Measurements from ENCODE around the gene NCDN.

Gene NCDN

GRCh38 chr1:35556484-35557117 is 998 bp upstream of the NCDN start:
- POLR2A ChIA-PET = interaction anchor here (1.1 to 1.2 kb wide), 3 partner anchors 16 to 106 kb away, joined by 3 read pairs; partner anchors contain the start of gene TFAP2E
- TF ChIP-seq CTCF (IDR thresholded peaks at IDR 0.05; ENCODE audit: control extremely low read depth, extremely low read depth, low read depth, missing control alignments) = peak; percentile 3
- no peak for DNase-seq (ENCODE audit: extremely low spot score)
- CTCF ChIA-PET = interaction anchor here (0.9 to 3.3 kb wide), 13 partner anchors 8 to 220 kb away, joined by 3 to 34 read pairs (median 3); no protein-coding TSS in a partner anchor

- DNase-seq (ENCODE audit: extremely low spot score) = peak; percentile 92
- ChIA-PET POLR2A (interaction anchor here (1.1 to 1.2 kb wide), 3 partner anchors 15 to 106 kb away, joined by 3 read pairs; partner anchors contain the start of gene TFAP2E), CTCF (interaction anchor here (0.9 to 3.3 kb wide), 13 partner anchors 9 to 220 kb away, joined by 3 to 34 read pairs (median 3); no protein-coding TSS in a partner anchor)
- TF ChIP-seq CTCF (IDR thresholded peaks at IDR 0.05; ENCODE audit: control extremely low read depth, extremely low read depth, low read depth, missing control alignments) = no peak
Measured at GRCh38 chr1:35557118-35557610, 435 bp upstream of the NCDN start, which contains the start of gene KIAA0319L. Gene KIAA0319L, minus strand, starts transcription at chr1:35557403. Its CDS starts 2,912 bp downstream, at chr1:35554491.

GRCh38 chr1:35558374-35559316 is 1.0 kb downstream of the NCDN start:
- DNase-seq (ENCODE audit: extremely low spot score) = no peak
- no peak for TF ChIP-seq CTCF (IDR thresholded peaks at IDR 0.05; ENCODE audit: control extremely low read depth, extremely low read depth, low read depth, missing control alignments)

DNA sequence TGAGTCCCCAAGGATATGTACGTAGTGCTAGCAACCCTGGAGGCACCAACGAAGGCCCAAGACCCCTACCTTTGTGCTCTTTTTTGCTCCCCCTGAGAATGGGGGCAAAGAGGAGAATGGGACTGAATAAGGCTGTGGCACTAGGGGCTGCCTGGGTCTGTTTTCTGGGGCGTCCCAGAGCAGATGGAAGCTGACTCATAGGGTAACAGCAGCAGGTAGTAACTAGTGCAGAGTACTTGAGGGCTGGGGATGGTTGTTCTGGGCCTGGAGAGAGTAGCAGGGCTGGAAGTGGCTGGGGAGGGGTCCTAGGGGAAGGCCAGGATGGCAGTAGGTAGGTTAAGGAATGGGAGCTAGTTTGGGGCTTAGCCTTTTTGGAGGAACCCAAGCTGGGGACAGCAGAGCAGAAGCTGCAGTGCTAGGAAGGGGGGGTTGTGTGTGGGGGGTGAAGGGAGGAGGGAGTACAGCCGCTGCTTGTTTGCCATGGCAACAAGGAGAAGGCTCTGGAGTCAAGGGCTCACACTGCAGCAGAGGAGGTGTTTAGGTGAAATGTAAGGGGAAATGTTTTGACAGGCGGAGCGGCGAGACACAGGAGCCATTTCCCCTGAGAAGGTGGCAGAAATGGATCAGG is 1.8 kb downstream of the NCDN start:
- DNase-seq (ENCODE audit: extremely low spot score) = no peak
- ChIA-PET CTCF (interaction anchor here (0.6 to 2.2 kb wide), 5 partner anchors 10 to 156 kb away, joined by 3 to 7 read pairs (median 3); partner anchors contain the start of gene TFAP2E), POLR2A (interaction anchor here (0.6 kb wide), 3 partner anchors 19 to 271 kb away, joined by 4 read pairs; no protein-coding TSS in a partner anchor)
- TF ChIP-seq CTCF (IDR thresholded peaks at IDR 0.05; ENCODE audit: control extremely low read depth, extremely low read depth, low read depth, missing control alignments) = no peak

More at GRCh38 chr1:35558374-35559316, 1.0 kb downstream of the NCDN start:
- POLR2A ChIA-PET = interaction anchor here (0.6 kb wide), 3 partner anchors 18 to 271 kb away, joined by 4 read pairs; no protein-coding TSS in a partner anchor
- CTCF ChIA-PET = interaction anchor here (0.7 to 2.2 kb wide), 4 partner anchors 11 to 107 kb away, joined by 3 to 7 read pairs (median 3); no protein-coding TSS in a partner anchor

DNA sequence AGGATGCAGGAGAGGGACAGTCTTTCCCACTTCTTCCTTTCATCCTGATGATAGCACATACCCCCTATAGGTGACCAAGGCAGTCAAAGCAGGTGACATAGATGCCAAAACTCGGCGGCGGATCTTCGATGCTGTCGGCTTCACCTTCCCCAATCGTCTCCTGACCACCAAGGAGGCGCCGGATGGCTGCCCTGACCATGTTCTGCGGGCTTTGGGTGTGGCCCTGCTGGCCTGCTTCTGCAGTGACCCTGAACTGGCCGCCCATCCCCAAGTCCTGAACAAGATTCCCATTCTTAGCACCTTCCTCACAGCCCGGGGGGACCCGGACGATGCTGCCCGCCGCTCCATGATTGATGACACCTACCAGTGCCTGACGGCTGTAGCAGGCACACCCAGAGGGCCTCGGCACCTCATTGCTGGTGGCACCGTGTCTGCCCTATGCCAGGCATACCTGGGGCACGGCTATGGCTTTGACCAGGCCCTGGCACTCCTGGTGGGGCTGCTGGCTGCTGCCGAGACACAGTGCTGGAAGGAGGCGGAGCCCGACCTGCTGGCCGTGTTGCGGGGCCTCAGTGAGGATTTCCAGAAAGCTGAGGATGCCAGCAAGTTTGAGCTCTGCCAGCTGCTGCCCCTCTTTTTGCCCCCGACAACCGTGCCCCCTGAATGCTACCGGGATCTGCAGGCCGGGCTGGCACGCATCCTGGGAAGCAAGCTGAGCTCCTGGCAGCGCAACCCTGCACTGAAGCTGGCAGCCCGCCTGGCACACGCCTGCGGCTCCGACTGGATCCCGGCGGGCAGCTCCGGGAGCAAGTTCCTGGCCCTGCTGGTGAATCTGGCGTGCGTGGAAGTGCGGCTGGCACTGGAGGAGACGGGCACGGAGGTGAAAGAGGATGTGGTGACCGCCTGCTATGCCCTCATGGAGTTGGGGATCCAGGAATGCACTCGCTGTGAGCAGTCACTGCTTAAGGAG is 2.9 kb downstream of the NCDN start:
- DNase-seq (ENCODE audit: extremely low spot score) = no peak
- TF ChIP-seq CTCF (IDR thresholded peaks at IDR 0.05; ENCODE audit: control extremely low read depth, extremely low read depth, low read depth, missing control alignments) = no peak
- ChIA-PET POLR2A (interaction anchor here (1.0 kb wide), 1 partner anchor 196 kb away, joined by 3 read pairs; no protein-coding TSS in a partner anchor), CTCF (interaction anchor here (0.9 to 3.3 kb wide), 4 partner anchors 8 to 109 kb away, joined by 3 to 27 read pairs (median 5); partner anchors contain the start of gene TFAP2E)

All from GM10248 (cell line).